Activated T-helper 9 cell treated with anti-CD3 and anti-CD28 coated beads, Interleukin-2, amount 50 U/mL, for 16 hours (primary cell): ENCODE measurements around the gene PHF23.

Experiments used
- DNase-seq: peaks from one replicate; pipeline ENCODE4 v3.0.0-alpha.2; 2020; ENCODE audit warnings: low read depth

PHF23 gene

GRCh38 chr17:7239091-7240027 is at the start of gene PHF23:
Gene PHF23, minus strand, starts transcription at chr17:7239457. Its CDS starts 178 bp downstream, at chr17:7239279.
- DNase-seq: peak; percentile 97

DNA sequence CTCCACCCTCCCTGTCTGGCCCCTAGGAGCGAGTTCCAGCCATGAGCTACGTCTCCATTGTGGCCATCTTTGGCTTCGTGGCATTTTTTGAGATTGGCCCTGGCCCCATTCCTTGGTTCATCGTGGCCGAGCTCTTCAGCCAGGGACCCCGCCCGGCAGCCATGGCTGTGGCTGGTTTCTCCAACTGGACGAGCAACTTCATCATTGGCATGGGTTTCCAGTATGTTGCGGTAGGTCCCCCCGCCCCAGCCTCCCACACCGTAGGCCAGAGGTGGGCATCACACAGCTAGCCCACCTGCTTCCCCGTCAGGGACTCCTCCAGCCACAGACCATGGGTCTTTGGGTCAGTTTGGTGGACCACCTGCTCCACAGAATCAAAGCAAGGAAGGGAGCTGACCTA is 46.4 kb upstream of the PHF23 start:
- DNase-seq: no peak

GRCh38 chr17:7284911-7285310 is 45.7 kb upstream of the PHF23 start:
- no peak for DNase-seq

DNA sequence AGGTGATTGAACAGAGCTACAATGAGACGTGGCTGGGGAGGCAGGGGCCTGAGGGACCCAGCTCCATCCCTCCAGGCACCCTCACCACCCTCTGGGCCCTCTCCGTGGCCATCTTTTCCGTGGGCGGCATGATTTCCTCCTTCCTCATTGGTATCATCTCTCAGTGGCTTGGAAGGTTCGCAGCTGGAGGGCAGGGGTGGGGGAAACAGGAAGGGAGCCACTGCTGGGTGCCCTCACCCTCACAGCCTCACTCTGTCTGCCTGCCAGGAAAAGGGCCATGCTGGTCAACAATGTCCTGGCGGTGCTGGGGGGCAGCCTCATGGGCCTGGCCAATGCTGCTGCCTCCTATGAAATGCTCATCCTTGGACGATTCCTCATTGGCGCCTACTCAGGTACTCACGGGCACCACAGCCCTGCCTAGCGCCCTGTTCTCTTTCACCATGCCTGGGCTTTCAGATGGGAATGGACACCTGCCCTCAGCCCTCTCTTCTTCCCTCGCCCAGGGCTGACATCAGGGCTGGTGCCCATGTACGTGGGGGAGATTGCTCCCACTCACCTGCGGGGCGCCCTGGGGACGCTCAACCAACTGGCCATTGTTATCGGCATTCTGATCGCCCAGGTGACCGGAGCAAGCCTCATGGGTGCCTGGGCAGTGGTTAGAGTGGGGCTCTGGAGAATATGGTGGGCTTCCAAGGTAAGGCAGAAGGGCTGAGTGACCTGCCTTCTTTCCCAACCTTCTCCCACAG is 44.4 kb upstream of the PHF23 start:
- DNase-seq: no peak

- no peak for DNase-seq
These were observed 43.6 kb upstream of the PHF23 start for GRCh38 chr17:7282752-7283321.

DNA sequence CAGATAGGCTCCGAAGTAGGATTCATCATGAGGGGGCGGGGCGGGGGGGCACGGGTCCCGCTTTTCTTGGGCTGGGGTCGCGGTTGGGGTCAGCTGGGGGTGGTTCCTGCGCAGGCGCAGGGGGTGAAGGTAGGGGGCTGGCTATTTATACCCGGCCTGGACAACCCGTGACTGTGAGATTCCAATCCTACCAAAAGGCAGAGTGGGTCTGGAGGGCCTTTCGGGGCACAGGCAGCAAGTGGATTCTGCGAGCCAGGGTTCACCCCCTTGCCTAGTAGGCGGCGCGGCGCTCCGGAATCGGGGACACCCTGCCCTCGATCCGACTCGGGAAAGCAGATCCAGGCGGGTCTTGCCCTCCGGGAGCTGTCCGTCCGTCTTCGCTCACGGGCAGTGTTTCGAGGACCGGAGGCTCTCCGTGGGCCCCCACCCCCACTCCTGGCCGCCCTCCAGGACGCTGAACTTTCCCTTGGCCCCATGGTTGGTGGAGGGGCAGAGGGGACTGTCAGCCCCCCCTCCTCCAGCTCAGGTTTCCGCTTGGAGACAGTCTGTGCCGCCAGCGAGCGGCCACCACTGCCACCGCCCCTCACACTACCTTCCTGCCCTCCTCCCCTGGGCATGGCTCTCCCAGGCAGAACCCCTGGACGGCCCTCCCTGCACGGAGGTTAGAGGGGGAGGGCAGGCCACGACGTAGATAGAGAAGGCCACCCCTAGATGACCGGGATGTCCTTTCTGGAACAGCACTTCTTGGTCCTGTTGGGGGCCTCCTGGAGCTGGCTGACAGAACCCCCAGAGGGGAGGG is 42.9 kb upstream of the PHF23 start:
- DNase-seq: no peak

GRCh38 chr17:7281074-7281952 is 42.1 kb upstream of the PHF23 start, which contains the start of gene SLC2A4:
Gene SLC2A4, plus strand, starts transcription at chr17:7281718. Its CDS starts 217 bp downstream, at chr17:7281935.
- DNase-seq: peak; percentile 80

DNA sequence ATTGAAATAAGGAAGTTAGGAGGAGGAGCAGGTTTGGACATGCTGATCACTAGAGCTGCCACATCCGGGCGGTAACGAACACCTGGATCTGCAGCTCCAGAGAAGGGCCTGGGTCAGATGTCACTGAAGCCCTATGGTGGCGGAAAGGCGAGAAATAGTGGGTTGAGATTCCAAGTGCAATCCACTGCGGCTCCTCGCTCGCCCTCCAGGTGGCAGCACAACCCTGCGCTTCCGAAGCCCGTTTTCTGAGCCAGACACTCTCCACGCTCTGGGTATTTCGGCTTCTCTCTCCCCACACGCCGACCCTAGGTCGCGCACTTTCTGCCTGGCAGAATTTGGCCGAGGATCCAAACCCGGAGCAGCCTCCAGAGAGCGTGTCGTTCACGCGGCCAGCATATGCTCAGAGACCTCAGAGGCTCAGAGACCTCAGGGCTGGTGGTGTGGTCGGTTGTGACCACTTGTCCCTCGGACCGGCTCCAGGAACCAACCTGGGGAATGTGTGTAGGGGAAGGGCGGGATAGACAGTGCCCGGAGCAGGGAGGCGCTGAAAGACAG is 41.3 kb upstream of the PHF23 start:
- peak; percentile 79 for DNase-seq

DNA sequence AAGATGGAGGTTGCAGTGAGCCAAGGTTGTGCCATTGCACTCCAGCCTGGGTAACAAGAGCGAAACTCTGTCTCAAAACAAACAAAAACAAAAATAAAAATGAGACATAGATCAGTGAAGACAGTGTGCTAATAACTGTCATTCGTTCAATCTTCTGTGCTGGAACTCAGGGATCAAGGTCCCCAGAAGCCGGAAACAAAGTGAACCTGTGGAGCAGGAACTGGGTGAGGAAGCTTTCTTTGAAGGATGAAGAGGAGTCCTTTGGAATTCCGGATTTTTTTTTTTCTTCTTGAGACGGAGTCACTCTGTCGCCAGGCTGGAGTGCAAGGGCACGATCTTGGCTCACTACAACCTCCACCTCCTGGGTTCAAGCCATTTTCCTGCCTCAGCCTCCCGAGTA is 40.2 kb upstream of the PHF23 start:
- no peak for DNase-seq

DNA sequence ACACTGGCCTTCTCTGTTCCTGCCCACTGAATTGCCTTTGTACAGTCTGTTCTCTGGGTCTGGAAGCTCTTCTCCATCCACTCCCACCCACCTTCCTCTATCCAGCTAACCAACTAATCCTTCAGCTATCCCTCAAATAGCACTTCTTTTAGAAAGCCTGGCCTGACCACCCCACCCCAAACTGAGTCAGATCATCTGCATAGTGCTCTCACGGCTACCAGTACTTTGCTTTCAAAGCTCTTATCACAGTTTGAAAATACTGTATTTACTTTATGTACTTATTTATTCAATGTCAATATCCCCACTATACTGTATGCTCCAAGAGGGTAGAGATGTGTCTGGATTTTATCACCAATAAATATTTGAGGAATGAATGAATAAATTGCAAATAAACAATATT is 27.5 kb upstream of the PHF23 start:
- DNase-seq: no peak

- no peak for DNase-seq
These were observed 24.5 kb upstream of the PHF23 start for GRCh38 chr17:7263801-7264078.

DNA sequence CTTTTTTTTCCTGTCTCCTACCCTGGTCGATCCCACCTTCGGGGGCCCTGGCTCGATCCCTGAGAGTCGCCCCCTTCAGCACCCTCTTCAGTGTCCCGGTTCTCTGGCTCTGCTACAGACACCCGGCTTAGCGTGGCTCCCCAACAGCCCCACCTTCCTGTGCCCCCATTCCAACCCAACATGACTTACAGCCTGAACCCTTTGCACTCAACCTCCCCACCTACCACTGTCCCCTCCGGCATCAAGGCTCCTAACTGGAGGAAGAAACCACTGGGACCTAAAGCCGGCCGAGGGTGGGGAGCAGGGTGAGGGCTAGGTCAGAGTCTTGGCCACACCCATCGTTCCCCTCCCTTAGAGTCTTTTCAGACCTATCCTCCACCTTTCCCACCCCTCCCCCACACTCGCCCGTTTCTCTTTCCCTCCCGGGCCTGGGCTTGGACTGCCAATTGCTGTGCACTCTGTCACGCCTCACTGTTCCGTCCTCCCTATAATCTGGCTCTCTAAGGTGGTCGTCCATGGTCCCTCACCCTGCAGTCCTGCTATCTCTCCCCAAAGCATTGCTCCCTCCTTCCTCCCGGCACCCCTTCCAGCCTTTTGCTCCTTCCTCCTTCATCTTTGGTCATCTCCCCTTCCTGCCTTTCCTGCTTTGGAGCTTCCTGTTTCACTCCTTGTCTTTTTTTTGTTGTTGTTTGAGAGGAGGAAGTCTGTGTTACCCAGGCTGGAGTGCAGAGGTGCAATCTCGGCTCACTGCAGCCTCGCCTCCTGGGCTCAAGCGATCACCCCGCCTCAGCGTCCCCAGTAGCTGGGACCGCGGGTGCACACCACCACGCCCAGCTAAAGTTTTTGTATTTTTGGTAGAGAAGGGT is 23.9 kb upstream of the PHF23 start:
- DNase-seq: no peak

GRCh38 chr17:7262192-7262934 is 23.1 kb upstream of the PHF23 start, which contains the start of gene CLDN7:
Gene CLDN7, minus strand, starts transcription at chr17:7262478. Its CDS starts 435 bp downstream, at chr17:7262043.
- no peak for DNase-seq

DNA sequence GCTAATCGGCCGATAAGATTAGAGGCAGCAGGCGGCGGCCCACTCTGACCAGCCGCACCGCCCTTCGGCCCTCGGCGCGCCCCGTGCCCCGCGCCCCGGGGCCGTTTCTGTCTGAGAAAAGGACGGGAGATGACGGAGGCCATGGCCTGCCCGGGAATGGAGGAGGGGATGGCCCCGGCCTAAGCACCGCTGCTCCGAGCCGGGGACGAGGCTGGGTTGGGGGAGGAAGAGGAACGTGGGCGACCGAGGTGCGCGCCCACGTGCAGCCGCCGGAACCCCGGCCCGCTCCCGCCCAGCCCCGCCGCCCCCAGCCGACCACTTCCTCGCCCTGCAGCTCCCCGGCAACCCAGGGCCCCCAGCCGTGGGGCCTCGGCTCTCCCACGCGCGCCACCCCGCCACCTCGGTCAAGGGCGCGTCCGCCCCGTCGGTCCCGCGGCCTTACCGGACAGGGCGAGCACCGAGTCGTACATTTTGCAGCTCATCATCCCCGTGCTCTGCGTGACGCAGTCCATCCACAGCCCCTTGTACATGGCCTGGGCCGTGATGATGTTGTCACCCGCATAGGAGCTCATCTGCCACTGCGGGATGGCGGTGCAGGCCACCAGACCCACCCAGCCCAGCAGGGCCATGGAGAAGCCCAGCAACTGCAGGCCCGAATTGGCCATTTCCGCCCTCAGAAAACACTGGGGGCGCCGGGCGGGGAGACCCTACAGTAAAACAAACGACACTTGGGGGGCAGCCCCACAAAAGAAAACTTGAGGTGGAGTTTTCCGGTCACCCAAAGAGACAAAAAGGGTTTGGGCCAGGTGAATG is 22.3 kb upstream of the PHF23 start:
- no peak for DNase-seq

DNA sequence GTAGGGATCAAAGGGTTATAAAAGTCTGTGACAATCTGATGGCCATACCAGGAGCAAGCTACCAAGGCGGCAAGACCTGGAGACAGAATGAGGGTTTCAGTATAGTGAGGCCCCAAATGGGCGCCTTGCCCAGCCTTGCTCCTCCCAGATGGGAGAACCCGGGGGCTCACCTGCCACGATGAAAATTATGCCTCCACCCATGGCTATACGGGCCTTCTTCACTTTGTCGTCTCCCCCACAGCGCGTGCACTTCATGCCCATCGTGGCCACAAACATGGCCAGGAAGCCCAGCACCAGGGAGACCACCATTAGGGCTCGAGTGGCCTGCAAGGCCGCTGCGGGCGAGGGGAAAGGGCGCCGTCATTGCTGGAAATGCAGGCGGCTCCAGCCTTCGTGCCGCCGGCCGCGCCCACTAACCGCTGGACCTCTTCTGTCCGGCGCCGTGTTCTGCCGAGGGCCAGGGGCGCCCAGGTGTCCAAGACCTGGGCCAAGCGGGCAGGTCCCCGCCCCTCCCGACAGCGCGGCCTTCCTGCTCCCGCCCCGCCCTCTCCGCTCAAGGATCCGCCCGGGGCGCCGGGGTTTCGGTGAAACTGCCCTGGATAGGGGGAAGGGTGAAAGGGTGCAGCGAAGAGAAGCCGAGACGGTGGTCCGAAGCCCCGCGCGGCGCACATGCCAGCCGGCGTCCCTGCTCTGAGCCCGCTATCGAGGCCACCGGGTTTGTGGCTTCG is 21.6 kb upstream of the PHF23 start:
- DNase-seq: no peak

DNA sequence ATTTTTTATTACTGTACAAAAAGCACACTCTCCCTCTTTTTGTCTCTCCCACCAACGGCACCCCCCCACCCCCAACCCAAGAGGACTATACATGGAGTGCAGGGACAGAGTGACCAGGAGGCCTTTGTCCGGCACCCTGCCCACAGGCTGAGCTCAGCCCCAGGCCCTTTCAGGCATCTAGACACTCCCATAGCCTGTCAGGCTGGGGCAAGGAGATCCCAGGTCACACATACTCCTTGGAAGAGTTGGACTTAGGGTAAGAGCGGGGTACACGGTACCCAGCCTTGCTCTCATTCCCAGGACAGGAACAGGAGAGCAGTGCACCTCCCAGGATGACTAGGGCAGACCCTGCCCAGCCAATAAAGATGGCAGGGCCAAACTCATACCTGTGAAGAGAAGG is 20.9 kb upstream of the PHF23 start:
- DNase-seq: no peak

DNA sequence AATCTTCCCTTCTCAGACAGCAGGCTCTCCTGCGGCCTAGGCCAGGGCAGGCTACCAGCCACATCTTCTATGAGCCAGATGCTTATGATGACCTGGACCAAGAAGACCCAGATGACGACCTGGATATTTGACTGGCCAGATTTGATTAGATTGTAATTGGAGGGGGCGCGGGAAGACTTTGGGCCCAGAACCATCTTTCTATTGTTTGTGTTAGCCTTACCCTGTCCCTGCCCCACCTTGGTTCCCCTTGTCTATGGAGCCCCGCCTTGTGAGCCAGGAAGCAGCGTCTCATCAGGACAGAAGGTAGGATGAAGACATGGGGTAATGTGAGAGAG is 20.3 kb upstream of the PHF23 start:
- no peak for DNase-seq
